Measurements from ENCODE around the gene NTN1.

NTN1 gene

GRCh38 chr17:9202532-9202931 is 181.2 kb downstream of the NTN1 start:
- in situ Hi-C loops (cut with MboI; ENCODE audit: low pct_unique_long_range_greater_than_20kb, low sequenced_read_pairs): no loop called here
- DNase-seq: no peak

- no peak for DNase-seq
- in situ Hi-C loops (cut with MboI; ENCODE audit: low pct_unique_long_range_greater_than_20kb, low sequenced_read_pairs): no loop called here
These were observed 182.6 kb downstream of the NTN1 start for GRCh38 chr17:9203771-9204425.

- DNase-seq: peak; percentile 36
- in situ Hi-C loops (cut with MboI; ENCODE audit: low pct_unique_long_range_greater_than_20kb, low sequenced_read_pairs): no loop called here
These were observed 183.5 kb downstream of the NTN1 start for GRCh38 chr17:9204637-9205329.

GRCh38 chr17:9205520-9206409 is 184.5 kb downstream of the NTN1 start:
- in situ Hi-C loops (cut with MboI; ENCODE audit: low pct_unique_long_range_greater_than_20kb, low sequenced_read_pairs): no loop called here
- DNase-seq: no peak

- no peak for DNase-seq
- in situ Hi-C loops (cut with MboI; ENCODE audit: low pct_unique_long_range_greater_than_20kb, low sequenced_read_pairs): no loop called here
These were observed 185.0 kb downstream of the NTN1 start for GRCh38 chr17:9206410-9206703.

GRCh38 chr17:9206741-9207332 is 185.5 kb downstream of the NTN1 start:
- DNase-seq: no peak
- in situ Hi-C loops (cut with MboI; ENCODE audit: low pct_unique_long_range_greater_than_20kb, low sequenced_read_pairs): no loop called here

- in situ Hi-C loops (cut with MboI; ENCODE audit: low pct_unique_long_range_greater_than_20kb, low sequenced_read_pairs): no loop called here
- DNase-seq: no peak
These were observed 187.2 kb downstream of the NTN1 start for GRCh38 chr17:9208381-9209105.

- DNase-seq: no peak
- in situ Hi-C loops (cut with MboI; ENCODE audit: low pct_unique_long_range_greater_than_20kb, low sequenced_read_pairs): no loop called here
These were observed 188.0 kb downstream of the NTN1 start for GRCh38 chr17:9209347-9209746.

- DNase-seq: no peak
- in situ Hi-C loops (cut with MboI; ENCODE audit: low pct_unique_long_range_greater_than_20kb, low sequenced_read_pairs): no loop called here
These were observed 188.6 kb downstream of the NTN1 start for GRCh38 chr17:9209781-9210370.

- in situ Hi-C loops (cut with MboI; ENCODE audit: low pct_unique_long_range_greater_than_20kb, low sequenced_read_pairs): no loop called here
- DNase-seq: no peak
These were observed 189.9 kb downstream of the NTN1 start for GRCh38 chr17:9211133-9211765.

GRCh38 chr17:9212376-9213302 is 191.3 kb downstream of the NTN1 start:
- in situ Hi-C loops (cut with MboI; ENCODE audit: low pct_unique_long_range_greater_than_20kb, low sequenced_read_pairs): no loop called here
- DNase-seq: no peak

- no peak for DNase-seq
- in situ Hi-C loops (cut with MboI; ENCODE audit: low pct_unique_long_range_greater_than_20kb, low sequenced_read_pairs): no loop called here
These were observed 192.0 kb downstream of the NTN1 start for GRCh38 chr17:9213303-9213640.

GRCh38 chr17:9215465-9215864 is 194.2 kb downstream of the NTN1 start:
- in situ Hi-C loops (cut with MboI; ENCODE audit: low pct_unique_long_range_greater_than_20kb, low sequenced_read_pairs): no loop called here
- DNase-seq: no peak

GRCh38 chr17:9217151-9218056 is 196.1 kb downstream of the NTN1 start:
- DNase-seq: no peak
- in situ Hi-C loops (cut with MboI; ENCODE audit: low pct_unique_long_range_greater_than_20kb, low sequenced_read_pairs): no loop called here

- in situ Hi-C loops (cut with MboI; ENCODE audit: low pct_unique_long_range_greater_than_20kb, low sequenced_read_pairs): no loop called here
These were observed 196.8 kb downstream of the NTN1 start for GRCh38 chr17:9218064-9218635.

GRCh38 chr17:9218911-9219310 is 197.6 kb downstream of the NTN1 start:
- in situ Hi-C loops (cut with MboI; ENCODE audit: low pct_unique_long_range_greater_than_20kb, low sequenced_read_pairs): no loop called here
- no peak for DNase-seq

More at GRCh38 chr17:9218064-9218635, 196.8 kb downstream of the NTN1 start:
- no peak for DNase-seq

All from KBM-7 (cell line).